ENCODE measurements around the gene CNOT3. TPM values are rescaled to one million over a fixed set of nuclear protein-coding genes. Genes with fewer than 3 reads are reported as not detected.
A peak's percentile ranks its signal among the peaks of the same experiment; 100 is the strongest.

Gene CNOT3
- total and polyA plus RNA-seq, 2 experiments from 2014 or later, result 39.7 to 47.0 TPM

DNA sequence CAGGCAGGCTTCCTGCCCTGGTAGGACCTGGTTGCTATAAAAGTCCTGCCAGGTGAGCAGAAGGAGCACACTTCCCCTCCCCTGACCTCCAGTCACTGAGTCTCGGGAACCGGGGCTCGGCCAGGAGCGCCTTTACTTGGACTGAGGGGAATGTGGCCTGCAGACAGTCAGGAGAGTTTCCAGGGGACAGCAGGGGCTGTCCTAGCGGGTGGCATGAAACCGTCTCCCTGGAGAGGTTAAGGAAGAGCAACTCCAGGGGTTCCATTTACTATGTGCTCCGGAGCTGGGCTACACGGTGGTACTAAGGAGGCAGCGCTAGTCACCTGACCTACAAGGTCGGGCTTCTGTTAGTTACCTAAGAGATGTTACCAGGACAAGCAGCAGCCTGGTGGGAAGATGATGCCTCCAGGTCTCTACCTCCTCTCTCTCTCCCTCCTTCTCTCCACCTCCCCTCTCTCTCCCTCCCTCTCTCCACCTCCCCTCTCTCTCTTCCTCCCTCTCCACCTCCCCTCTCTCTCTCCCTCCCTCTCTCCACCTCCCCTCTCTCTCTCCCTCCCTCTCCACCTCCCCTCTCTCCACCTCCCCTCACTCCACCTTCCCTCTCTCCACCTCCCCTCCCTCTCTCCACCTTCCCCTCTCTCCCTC is 4.1 kb upstream of the CNOT3 start:
- DNase-seq (ENCODE audit: low spot score), result peak; percentile 56
- peaks cover 13% of the 10 kb centered on the region for H3F3A ChIP-seq (replicated peaks; ENCODE audit: low read depth)

More for the DNA sequence above, 4.1 kb upstream of the CNOT3 start:
- H3K4me1 ChIP-seq (ENCODE audit: insufficient read depth), result peaks cover 7% of the 10 kb centered on the region
- H3K79me2 ChIP-seq (replicated peaks; ENCODE audit: insufficient read depth), result peaks cover 4% of the 10 kb centered on the region
- peaks cover 19% of the 10 kb centered on the region for H3K27me3 Mint-ChIP-seq (ENCODE audit: insufficient read depth, low read depth, poor library complexity)
- H3K36me3 ChIP-seq (ENCODE audit: insufficient read depth), result no peaks in the 10 kb centered on the region
- no peak overlapping the region for H3K4me2 ChIP-seq
- H3K27ac ChIP-seq (ENCODE audit: low read depth), result no peak overlapping the region
- TF ChIP-seq EZH2phosphoT487 (IDR thresholded peaks at IDR 0.05; ENCODE audit: unreplicated experiment) (no peak), STAT1 (IDR thresholded peaks at IDR 0.05; ENCODE audit: unreplicated experiment) (no peak), ZNF114 (CRISPR knock-in tag; IDR thresholded peaks at IDR 0.05) (no peak), NANOG (IDR thresholded peaks at IDR 0.05; ENCODE audit: borderline replicate concordance) (no peak), POLR2AphosphoS5 (IDR thresholded peaks at IDR 0.05; ENCODE audit: low read depth) (no peak), JUNB (IDR thresholded peaks at IDR 0.05; ENCODE audit: unreplicated experiment) (no peak), EZH2 (IDR thresholded peaks at IDR 0.05; ENCODE audit: low read depth, unreplicated experiment) (no peak), ZNF331 (CRISPR knock-in tag; IDR thresholded peaks at IDR 0.05; ENCODE audit: low read depth) (no peak), CREB1 (CRISPR knock-in tag; IDR thresholded peaks at IDR 0.05; ENCODE audit: low read depth) (no peak)
- TF ChIP-seq, protein P1, sequence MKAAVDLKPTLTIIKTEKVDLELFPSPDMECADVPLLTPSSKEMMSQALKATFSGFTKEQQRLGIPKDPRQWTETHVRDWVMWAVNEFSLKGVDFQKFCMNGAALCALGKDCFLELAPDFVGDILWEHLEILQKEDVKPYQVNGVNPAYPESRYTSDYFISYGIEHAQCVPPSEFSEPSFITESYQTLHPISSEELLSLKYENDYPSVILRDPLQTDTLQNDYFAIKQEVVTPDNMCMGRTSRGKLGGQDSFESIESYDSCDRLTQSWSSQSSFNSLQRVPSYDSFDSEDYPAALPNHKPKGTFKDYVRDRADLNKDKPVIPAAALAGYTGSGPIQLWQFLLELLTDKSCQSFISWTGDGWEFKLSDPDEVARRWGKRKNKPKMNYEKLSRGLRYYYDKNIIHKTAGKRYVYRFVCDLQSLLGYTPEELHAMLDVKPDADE (IDR thresholded peaks at IDR 0.05), result no peak
- TF ChIP-seq, protein P2, sequence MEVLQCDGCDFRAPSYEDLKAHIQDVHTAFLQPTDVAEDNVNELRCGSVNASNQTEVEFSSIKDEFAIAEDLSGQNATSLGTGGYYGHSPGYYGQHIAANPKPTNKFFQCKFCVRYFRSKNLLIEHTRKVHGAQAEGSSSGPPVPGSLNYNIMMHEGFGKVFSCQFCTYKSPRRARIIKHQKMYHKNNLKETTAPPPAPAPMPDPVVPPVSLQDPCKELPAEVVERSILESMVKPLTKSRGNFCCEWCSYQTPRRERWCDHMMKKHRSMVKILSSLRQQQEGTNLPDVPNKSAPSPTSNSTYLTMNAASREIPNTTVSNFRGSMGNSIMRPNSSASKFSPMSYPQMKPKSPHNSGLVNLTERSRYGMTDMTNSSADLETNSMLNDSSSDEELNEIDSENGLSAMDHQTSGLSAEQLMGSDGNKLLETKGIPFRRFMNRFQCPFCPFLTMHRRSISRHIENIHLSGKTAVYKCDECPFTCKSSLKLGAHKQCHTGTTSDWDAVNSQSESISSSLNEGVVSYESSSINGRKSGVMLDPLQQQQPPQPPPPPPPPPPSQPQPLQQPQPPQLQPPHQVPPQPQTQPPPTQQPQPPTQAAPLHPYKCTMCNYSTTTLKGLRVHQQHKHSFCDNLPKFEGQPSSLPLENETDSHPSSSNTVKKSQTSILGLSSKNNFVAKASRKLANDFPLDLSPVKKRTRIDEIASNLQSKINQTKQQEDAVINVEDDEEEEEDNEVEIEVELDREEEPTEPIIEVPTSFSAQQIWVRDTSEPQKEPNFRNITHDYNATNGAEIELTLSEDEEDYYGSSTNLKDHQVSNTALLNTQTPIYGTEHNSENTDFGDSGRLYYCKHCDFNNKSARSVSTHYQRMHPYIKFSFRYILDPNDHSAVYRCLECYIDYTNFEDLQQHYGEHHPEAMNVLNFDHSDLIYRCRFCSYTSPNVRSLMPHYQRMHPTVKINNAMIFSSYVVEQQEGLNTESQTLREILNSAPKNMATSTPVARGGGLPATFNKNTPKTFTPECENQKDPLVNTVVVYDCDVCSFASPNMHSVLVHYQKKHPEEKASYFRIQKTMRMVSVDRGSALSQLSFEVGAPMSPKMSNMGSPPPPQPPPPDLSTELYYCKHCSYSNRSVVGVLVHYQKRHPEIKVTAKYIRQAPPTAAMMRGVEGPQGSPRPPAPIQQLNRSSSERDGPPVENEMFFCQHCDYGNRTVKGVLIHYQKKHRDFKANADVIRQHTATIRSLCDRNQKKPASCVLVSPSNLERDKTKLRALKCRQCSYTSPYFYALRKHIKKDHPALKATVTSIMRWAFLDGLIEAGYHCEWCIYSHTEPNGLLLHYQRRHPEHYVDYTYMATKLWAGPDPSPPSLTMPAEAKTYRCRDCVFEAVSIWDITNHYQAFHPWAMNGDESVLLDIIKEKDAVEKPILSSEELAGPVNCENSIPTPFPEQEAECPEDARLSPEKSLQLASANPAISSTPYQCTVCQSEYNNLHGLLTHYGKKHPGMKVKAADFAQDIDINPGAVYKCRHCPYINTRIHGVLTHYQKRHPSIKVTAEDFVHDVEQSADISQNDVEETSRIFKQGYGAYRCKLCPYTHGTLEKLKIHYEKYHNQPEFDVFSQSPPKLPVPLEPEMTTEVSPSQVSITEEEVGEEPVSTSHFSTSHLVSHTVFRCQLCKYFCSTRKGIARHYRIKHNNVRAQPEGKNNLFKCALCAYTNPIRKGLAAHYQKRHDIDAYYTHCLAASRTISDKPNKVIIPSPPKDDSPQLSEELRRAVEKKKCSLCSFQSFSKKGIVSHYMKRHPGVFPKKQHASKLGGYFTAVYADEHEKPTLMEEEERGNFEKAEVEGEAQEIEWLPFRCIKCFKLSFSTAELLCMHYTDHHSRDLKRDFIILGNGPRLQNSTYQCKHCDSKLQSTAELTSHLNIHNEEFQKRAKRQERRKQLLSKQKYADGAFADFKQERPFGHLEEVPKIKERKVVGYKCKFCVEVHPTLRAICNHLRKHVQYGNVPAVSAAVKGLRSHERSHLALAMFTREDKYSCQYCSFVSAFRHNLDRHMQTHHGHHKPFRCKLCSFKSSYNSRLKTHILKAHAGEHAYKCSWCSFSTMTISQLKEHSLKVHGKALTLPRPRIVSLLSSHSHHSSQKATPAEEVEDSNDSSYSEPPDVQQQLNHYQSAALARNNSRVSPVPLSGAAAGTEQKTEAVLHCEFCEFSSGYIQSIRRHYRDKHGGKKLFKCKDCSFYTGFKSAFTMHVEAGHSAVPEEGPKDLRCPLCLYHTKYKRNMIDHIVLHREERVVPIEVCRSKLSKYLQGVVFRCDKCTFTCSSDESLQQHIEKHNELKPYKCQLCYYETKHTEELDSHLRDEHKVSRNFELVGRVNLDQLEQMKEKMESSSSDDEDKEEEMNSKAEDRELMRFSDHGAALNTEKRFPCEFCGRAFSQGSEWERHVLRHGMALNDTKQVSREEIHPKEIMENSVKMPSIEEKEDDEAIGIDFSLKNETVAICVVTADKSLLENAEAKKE (CRISPR knock-in tag; IDR thresholded peaks at IDR 0.05), result no peak
- TF ChIP-seq, protein P3, sequence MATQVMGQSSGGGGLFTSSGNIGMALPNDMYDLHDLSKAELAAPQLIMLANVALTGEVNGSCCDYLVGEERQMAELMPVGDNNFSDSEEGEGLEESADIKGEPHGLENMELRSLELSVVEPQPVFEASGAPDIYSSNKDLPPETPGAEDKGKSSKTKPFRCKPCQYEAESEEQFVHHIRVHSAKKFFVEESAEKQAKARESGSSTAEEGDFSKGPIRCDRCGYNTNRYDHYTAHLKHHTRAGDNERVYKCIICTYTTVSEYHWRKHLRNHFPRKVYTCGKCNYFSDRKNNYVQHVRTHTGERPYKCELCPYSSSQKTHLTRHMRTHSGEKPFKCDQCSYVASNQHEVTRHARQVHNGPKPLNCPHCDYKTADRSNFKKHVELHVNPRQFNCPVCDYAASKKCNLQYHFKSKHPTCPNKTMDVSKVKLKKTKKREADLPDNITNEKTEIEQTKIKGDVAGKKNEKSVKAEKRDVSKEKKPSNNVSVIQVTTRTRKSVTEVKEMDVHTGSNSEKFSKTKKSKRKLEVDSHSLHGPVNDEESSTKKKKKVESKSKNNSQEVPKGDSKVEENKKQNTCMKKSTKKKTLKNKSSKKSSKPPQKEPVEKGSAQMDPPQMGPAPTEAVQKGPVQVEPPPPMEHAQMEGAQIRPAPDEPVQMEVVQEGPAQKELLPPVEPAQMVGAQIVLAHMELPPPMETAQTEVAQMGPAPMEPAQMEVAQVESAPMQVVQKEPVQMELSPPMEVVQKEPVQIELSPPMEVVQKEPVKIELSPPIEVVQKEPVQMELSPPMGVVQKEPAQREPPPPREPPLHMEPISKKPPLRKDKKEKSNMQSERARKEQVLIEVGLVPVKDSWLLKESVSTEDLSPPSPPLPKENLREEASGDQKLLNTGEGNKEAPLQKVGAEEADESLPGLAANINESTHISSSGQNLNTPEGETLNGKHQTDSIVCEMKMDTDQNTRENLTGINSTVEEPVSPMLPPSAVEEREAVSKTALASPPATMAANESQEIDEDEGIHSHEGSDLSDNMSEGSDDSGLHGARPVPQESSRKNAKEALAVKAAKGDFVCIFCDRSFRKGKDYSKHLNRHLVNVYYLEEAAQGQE (IDR thresholded peaks at IDR 0.05; ENCODE audit: unreplicated experiment), result no peak
- TF ChIP-seq, protein P4, sequence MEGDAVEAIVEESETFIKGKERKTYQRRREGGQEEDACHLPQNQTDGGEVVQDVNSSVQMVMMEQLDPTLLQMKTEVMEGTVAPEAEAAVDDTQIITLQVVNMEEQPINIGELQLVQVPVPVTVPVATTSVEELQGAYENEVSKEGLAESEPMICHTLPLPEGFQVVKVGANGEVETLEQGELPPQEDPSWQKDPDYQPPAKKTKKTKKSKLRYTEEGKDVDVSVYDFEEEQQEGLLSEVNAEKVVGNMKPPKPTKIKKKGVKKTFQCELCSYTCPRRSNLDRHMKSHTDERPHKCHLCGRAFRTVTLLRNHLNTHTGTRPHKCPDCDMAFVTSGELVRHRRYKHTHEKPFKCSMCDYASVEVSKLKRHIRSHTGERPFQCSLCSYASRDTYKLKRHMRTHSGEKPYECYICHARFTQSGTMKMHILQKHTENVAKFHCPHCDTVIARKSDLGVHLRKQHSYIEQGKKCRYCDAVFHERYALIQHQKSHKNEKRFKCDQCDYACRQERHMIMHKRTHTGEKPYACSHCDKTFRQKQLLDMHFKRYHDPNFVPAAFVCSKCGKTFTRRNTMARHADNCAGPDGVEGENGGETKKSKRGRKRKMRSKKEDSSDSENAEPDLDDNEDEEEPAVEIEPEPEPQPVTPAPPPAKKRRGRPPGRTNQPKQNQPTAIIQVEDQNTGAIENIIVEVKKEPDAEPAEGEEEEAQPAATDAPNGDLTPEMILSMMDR (conservative IDR thresholded peaks at IDR 0.05; ENCODE audit: low read depth in 2 of 2), result no peak
- no peaks in the 10 kb centered on the region for H3K9me2 ChIP-seq (ENCODE audit: insufficient read depth)
- no peaks in the 10 kb centered on the region; the same call in 1 of the 2 replicates for H4K20me1 ChIP-seq (replicated peaks; ENCODE audit: insufficient read depth)
- H3K4me3 ChIP-seq, result no peak overlapping the region
- H3K27ac Mint-ChIP-seq, result no peak overlapping the region
- no peak overlapping the region for H3K4me3 Mint-ChIP-seq
- H3K4me1 Mint-ChIP-seq, result peaks cover 10% of the 10 kb centered on the region
- ATAC-seq, result no peak
- H3K9me3 Mint-ChIP-seq, result peaks cover 7% of the 10 kb centered on the region
- no peak overlapping the region for H2AFZ ChIP-seq
- H3K36me3 Mint-ChIP-seq (ENCODE audit: low read depth), result peaks cover 26% of the 10 kb centered on the region
- no peaks in the 10 kb centered on the region for H3K27me3 ChIP-seq (ENCODE audit: insufficient read depth)
